GM18870 (cell line): ENCODE measurements around the gene MB.

ENCODE experiments used
- ATAC-seq: cut with Tn5 transposase; IDR thresholded peaks from one replicate; pipeline ENCODE4 v1.9.1; 2021; ENCODE audit warnings: moderate library complexity; ENCODE audit not compliant: unreplicated experiment

MB gene

DNA sequence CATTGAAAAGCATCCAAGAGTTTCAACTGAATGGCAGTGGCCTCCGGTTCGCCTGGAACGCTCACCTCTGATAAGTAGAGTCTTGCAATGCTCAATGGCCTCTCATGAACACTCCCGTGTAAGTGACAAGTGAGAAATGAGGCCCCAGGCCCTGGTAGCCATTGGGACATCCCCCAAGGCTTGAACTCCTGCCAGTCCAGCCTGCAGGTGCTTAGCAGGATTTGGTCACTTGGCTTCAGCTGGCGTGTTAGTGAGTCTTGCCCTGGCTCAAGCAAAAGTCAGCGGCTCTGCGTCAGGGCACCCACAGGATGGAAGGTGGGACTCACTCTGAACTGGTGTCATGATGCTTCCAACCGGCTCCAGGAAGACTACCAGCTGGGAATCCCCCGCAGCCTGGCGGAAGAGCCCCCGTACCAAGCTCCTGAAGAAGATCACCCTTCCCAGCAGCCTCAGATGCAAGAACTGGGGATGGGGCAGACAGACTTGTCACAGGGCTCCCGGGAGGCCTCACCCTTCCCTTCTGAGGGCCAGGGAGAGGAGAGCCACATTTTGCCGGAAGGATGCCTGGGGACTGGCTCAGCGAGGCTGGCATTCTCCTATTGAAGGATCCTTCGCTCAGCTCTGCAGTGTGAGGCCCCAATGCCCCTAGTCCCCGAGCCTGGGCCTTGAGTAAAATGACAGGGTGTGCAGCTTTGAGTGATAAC, 19.3 kb downstream of the MB start:
- ATAC-seq = no peak

DNA sequence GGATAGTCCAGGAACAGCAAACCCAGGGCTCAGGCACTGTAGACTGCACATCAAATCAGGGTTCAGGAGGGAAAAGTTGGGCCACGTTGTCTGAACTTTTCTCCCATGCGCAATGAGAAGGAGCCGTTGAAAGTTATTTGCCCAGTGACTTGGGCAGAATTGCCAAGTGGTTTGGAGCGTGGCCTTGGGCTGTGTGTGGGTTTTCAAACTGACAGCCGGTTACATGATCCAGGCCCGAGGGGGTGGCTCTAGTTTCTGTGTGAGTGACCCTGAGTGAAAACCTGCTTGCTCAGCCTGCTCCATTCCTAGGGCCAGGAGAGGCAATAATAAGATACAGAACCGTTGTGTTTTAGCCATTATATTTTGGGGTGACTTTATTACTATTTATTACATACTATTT, 20.3 kb downstream of the MB start:
- ATAC-seq = no peak

DNA sequence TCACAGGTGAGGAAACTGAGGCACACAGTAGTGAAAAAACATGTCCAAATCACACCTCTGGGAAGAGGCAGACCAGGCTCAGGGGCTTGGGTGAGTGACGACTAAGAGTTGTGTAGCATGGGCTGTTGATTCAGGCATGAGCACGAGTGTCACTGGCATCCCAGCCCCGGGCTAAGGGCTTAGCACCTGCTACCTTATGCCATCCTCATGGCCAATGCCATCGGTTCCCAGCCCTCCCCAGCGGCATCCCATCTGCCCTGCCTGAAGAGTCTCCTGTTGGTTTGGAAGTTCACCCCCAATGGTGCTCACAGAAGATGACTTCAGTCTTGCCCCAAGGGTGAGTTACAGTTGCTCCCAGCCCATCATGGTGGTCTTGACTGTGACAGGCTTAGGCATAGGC, 22.4 kb downstream of the MB start:
- ATAC-seq = no peak

DNA sequence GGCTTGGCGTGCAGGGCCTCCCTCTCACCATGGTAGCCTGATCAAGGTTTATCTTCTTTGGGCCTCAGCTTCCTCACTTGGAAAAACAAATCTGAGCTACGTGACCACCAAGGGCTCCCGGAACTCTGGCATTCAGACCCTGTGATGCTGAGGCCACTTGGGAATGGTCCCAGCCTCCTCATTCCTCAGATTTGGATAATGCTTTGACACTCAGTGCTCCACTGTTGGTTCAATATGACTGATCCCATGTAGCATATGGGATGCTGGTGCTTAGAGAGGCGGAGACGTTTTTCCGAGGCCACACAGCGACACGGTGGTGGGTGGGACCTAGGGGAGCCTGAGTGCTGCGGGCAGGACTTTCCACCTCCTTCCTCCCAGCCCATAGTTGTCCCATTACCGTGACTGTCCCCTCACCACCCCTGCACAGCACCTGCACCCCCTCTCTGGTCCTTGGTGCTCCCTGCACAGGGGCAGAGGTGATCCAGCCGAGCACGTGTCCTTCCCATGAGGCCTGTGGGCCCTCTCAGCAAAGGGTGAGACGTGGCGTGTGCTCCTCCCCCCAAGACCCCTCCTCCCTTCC, 23.1 kb downstream of the MB start:
- ATAC-seq = no peak

DNA sequence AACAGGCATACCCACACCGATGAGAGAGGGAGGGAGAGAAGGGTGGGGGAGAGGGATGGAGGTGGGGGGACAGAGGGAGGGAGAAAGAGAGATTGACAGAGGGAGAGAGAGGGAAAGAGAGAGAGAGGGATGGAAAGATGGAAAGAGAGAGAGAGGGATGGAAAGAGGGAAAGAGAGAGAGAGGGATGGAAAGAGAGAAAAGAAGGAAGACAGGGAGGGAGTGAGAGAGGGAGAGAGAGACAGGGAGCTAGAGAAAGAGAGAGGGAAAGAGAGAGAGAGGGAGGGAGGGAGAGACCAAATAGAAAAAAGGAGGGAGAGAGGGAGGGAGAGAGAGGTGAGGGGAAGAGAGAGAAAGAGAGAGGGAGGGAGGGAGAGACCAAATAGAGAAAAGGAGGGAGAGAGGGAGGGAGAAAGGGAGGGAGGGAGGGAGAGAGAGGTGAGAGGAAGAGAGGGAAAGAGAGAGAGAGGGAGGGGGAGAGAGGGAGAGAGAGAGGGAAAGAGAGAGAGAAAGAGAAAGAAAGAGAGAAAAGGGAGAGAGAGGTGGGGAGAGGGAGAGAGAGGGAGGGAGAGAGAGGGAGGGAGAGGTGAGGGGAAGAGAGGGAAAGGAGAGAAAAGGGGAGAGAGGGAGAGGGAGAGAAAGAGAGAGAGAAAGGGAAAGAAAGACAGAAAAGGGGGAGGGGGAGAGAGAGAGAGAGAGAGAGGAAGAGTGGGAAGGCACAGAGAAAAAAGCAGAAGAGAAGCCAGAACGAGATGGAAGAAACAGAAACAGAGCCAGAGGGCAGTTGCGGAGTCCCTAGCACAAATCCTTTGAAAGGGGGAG, 23.8 kb downstream of the MB start:
- ATAC-seq = no peak

DNA sequence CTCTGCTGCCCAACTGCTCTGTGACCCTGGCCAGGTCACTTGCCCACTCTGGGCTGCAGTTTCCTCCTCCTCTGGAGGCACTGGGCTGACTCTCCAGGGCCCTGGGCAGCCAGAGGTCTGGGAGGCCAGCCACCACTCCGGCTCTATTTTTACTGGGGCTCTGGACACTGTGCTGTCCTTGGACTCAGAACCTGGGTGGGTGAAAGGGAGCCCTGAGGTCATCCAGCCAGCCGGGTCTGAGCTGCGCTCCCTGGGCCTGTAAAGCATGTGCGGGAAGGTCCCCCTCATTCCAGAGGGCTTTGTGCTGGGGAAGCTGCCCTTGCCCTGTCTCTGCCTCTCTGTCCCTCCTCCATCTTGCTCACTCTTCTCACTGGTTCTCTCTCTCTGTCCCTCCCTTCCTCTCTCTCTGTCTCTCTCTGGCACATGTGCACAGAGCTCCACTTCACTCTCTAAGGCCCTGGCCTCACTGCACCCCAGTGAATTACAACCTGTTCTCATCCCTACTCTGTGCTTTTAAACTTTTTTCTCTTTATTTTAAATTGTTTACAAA, 24.6 kb downstream of the MB start:
- no peak for ATAC-seq

DNA sequence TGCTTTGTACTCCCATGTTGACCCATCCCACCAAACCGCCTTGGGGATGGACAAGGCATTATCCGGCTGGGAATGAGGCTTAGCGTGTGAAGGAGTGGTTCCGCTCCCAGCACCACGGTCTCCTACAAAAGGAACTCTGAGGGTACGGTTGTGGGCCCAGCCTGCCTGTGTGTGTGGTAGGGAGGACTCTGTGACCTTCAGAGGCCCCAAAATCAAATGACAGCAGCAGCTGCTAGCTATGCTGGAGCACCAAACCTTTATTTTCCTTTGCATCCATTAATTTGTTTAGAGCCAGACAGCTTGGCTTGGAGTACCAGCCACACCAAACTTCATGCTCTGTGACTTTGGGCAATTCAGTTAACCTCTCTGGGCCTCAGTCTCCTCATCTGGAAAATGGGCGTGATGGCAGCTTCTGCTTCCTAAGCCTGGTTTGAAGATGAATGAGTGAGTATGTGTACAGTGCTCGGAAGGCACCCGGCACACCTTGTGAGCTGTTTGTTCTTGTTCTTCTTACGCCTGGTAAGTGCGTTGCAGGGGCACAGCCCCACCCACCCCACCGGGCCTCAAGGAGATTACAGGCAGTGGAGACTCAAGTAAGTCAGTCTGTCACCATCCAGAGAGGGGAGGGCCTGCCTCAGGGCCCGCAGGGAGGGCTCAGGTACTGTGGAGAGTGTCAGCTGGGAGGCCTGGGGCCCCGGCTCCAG, 25.3 kb downstream of the MB start:
- ATAC-seq = no peak

DNA sequence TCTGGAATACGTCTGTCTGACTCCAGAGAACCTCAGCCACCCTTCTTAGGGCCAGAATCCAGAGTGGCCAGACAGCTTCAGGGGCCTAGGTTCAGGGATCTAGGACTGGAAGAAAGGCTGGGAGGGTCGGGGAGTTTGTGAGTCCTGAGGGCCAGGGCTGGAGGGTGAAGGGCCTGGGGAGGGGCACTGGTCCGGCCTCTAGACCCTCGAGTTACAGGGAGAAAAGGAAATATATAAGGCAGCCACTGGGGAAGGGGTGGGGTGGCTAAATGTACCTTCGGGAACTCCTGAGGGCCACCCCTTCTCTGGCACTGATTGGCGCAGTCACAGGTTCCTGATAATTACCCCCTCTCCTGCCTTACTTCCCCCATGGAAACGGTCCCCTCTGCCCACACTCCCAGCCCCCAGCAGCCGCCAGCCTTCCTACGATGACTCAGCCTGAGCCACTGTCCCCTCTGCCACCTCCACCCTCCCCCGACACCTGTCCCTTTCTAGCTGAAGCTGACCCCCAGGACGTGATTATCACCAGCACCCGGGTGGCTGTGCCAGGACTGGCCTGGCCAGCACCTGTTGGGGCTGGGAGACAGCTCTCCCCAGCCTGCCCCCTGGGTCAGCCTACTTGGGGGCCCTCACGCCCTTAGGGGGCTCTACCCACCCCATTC, 26.4 kb downstream of the MB start:
- no peak for ATAC-seq

DNA sequence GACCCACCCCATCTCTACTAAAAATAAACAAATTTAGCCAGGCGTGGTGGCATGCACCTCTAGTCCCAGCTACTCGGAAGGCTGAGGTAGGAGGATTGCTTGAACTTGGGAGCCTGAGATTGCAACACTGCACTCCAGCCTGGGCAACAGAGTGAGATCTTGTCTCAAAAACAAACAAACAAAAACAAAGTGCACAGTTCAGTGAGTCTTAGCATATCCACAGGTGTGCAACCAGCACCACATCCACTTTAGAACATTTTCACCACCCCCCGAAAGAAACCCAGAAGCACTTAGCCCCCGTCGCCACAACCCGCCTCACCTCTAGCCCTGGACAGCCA, 27.4 kb downstream of the MB start:
- no peak for ATAC-seq

DNA sequence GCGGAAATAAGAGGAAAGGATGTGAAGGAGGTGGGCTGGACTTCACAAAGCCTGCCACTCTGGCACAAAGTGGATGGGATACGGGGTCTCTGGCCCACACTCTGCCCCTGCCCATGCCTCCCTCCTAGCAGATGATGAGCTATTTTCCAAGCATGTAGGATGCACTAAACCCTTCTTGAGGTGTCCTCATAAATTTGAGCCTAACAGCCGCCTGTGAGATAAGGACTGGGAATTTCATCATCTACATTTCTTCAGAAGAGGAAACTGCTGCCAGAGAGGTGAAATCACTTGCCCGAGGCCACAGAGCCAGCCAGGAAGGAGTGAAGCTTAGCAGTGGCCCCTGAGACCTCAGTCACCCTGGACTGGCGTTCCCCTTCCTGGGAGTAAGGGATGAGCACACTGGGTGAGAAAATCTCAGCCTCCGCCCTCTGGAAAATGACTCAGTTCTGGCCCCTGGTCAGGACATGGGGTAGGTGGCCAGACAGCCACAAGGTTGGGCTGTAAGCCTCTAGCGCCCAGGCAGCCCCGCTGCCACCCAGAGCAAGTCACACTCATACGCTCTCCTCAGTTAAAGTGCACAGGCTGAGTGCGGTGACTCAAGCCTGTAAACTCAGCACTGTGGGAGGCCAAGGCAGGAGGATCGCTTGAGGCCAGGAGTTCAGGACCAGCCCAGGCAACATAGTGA, 27.9 kb downstream of the MB start:
- ATAC-seq = no peak

DNA sequence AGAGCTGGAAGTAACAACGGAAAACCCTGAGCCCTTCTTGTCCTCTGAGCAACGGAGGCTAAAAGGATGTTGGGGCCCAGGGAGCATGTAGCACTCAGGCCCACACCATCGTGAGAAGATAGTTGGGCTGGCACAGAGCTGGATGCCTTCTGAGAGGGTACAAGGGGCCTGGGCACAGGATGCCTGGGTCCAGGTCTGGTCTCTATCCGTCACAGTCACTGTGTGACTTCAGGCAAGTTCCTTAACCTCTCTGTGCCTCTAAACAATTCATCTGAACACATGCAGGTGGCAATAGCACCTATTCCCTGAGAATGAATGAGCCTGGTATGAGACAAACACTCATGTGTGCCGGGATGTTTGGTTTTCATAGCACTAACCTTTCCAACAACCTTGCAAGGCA, 29.2 kb downstream of the MB start:
- no peak for ATAC-seq

DNA sequence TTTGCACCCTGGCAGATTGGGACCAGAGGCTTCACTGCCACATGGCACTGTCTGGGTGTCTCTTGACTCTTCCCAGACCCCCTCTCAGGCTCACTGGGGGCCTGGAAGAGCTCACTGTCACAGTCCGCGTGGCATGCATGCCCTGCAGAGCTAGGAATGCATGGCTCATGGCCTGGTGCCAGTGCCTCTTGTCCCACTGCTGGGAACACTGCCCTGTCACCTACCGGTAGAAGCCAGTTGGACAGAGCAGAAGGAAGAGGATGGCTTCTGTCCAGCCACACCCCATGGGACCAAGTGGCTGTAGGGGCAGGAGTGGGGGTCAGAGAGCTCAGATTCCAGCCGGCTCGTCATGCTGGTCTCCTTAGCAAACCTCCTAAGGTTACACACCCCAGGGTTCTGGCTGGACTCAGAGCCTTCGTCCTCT, 29.7 kb downstream of the MB start:
- no peak for ATAC-seq

DNA sequence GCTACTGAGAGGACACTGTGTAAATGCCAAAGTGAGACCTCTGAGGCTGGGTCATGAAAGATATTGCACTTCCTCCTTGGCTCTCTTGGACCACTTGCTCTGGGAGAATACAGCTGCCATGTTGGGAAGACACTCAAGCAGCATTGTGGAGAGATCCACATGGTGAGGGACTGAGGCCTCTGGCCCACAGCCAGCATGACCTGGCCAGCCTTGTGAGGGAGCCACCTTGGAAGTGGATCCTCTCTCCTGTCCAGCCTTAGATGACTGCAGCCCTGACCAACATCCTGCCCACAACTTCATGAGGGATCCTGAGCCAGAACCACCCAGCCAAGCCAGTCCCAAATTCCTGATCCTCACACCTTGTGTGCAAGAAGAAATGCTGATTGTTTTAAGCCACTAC, 30.4 kb downstream of the MB start:
- no peak for ATAC-seq

DNA sequence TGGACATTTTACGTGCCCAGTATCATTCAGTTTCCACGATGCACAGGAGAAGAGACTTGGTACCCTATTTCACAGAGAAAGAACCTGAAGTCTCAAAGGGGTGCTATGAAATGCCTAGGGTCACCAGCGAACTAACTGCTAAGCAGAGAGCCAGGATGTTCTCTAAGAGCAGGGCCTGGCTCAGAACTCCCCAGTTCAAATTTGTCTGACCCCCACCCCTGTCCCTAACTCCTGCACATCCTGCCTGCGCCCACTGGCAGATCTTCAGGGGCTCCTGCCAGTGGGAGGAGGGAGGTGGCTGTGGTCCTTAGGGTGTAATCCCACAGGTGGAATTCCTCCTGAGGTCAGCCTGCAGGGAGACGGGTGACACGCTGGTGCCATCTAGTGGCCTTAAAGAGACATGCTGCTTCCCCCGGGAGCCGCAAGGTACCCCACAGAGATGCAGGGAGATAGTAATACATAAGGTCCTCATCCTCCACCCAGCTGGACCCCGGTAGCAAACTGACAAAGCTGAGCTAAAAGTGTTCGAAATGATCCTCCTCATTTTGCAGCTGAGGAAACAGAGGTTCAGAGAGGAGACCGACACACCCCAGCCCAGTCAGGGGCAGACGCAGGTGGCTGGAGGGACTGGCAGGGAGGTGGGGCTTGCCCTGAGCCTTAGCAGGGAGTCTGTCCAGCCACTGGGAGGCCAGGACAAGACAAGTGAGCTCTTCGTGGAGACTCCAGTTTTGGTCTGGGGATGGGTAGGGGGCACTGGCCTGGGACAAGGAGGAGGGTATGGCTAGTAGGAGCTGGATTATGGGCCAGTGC, 34.1 kb downstream of the MB start:
- ATAC-seq = no peak

DNA sequence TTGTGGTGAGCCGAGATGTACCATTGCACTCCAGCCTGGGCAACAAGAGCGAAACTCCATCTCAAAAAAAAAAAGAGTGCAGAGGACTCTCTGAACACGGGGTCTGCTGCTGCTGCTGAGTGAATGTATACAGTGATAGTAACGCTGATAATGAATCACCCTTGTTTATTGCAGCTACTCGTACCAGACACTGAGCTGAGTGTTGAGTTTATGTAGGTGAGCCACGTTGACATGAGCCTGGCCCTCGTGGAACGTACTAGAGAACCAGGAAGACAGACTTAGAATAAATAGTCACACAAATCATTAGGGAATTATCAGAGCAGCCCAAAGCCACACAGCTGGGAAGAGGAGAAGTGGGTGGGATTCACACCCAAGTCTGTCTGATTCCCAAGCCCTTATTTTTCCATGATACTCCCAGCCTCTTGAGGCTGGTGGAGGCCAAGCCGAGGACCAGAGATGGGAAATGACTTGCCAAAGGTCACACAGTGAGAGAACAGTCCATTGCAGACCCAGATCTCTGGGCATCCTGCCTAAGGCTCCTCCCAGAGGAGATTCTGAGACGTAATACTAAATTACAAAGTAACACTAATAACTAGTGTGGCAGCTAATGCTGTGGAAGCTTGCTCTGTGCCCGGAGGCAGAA, 34.8 kb downstream of the MB start:
- no peak for ATAC-seq

DNA sequence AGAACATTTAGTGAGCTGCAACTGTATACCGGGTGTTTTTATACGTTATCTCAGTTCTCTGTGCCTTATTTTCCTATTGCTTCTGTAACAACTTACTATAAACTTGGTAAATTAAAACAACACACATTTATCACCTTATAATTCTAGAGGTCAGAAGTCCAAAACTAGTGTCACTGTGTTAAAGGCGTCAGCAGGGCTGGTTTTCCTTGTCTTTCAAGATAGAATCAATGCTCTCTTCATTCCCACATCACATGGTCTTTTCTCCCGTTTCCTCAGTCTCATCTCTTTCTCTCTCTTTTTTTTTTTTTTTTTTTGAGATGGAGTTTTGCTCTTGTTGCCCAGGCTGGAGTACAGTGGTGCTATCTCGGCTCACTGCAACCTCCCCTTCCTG, 36.1 kb downstream of the MB start:
- no peak for ATAC-seq

DNA sequence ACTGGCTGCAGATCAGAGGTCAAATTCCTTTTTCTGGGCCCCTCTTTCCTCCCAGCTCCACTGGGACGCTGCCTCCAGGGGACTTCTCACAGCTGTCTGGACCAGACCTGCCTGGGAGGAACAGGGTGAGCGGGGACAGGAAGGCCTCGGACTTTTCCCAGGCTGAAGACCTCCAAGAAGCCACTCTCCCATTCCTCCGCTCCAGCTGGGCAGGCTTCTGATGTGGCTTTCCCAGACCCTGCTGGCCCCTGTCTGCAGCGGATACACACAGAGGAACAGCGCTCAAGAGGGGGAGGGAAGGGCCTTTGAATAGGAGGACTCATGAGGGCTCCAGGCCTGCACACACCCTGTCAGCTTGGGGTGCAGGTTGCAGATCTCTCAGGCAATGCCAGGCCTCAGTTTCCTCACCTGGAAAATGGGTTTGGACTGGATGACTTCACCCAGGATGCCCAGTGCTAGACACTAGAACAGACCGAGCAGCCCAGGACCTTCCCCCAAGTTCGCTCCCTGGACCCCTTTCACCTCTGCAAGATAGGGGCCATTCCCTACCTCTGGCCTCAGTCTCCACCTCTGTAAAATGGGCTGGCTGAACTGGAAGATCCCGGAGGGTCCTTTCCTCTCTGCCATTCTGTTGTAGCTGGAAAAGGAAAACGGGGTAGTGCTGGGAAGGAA, 36.6 kb downstream of the MB start:
- ATAC-seq = no peak

DNA sequence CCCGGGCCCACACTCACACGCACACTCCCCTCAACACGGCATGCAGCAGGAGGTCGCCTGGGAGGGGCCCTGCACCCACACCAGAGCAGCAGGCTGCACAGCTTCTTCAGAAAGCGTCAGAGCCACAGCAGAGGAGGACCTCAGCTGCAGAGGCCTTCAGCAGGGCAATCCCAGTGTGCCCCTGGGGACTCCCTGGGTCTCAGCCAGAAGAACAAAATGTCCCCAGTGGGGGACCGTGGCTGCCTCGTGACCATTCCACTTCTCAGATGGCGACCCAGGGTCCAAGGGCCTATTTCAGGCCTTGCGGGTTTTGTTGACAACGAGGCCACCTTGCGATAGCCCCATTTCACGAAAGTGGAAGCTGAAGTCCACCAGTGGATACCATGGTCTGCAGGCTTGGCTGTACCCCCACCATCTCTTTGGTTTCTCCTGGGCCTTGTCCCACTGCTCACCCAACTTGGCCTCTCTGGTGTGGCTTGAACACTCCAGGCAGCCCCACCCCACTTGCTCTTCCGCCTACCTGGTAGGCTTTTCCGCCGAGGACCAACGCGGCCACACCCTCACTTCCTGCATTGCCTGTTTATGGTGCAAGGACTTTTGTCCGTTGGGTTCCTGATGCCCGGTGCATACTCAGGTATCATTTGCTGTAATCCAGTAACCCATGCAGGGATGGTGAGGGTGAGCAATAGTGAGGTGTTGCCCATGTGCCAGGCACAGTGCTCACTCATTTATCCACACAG, 38.1 kb downstream of the MB start:
- ATAC-seq = no peak
